ENCODE measurements around the gene SPO11. TPM values are rescaled to one million over a fixed set of nuclear protein-coding genes. Genes with fewer than 3 reads are reported as not detected.

SPO11 gene
- total and polyA plus RNA-seq, 2 of the 8 experiments (the other 6 are each of a cell fraction or from before 2014, with no cell fraction given), result not detected

- TF ChIP-seq SP2 (IDR thresholded peaks at IDR 0.05; ENCODE audit: low read length) (no peak), EZH2 (IDR thresholded peaks at IDR 0.05; ENCODE audit: low read depth, low read length, severe bottlenecking) (no peak), KDM1A (IDR thresholded peaks at IDR 0.05; ENCODE audit: borderline replicate concordance, low read length) (no peak), TCF12 (IDR thresholded peaks at IDR 0.05; ENCODE audit: low read depth, low read length) (no peak), CHD7 (IDR thresholded peaks at IDR 0.05; ENCODE audit: insufficient replicate concordance, low read length) (no peak)
Observed at GRCh38 chr20:57374931-57375651, 45.5 kb downstream of the SPO11 start (continued).

All from H1 (cell line).